GM19035 (cell line): ENCODE measurements around the gene EIF4G1.

Experiments
- ATAC-seq: cut with Tn5 transposase; IDR thresholded peaks from one replicate; pipeline ENCODE4 v1.9.1; 2021; ENCODE audit not compliant: unreplicated experiment

Gene EIF4G1

DNA sequence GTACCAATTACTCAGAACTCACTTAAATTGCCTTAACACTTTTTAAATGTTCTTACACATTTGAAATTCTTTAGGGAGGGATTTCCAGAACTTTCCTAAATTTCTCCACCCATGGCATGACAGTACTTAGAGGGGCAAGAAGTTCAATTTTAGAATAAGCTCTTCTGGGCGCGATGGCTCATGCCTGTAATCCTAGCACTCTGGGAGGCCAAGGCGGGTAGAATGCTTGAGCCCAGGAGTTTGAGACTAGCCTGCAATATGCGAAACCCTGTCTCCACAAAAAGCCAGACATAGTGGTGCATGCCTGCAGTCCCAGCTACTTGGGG lies 33.6 kb downstream of the EIF4G1 start:
- no peak for ATAC-seq

DNA sequence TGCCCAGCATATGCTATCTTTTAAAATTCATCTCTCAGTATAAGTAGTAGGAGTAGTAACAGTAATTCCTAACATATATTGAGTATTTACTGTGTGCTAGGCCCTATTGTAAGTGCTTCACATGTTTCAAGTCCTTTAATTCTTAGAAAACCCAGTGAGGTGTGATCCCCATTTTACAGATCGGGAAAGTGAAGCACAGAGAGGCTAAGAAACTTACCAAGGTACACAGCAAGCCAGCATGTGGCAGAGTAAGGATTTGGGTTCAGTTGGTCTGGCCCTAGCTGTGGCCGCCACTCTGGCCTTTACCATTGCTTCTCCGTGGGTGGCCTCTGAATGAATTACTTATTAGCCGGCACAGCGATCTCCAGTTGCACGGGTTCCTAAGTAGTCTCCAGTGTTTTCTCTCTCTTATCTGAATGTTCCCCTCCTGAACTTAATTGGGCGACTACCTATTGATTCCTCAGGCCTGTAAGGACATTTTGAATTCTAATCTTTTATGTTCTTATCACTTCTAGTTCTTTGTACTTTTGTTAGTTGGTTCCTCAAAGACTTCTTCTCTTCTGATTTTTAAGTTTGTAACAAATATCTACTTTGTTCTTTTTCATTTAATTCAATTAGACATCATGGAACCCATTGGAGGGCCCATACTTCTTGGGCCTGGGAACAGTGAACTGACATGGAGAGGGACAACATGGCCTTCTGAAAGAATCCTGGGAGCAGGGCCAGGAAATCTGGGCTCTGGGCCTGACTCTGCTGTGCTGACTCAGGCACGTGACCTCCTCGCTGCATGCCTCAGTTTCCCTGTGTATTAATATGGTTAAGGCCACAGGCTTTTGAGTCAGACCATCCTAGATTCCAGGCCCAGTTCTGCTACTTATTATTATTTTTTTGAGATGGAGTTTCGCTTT lies 35.4 kb downstream of the EIF4G1 start:
- no peak for ATAC-seq

DNA sequence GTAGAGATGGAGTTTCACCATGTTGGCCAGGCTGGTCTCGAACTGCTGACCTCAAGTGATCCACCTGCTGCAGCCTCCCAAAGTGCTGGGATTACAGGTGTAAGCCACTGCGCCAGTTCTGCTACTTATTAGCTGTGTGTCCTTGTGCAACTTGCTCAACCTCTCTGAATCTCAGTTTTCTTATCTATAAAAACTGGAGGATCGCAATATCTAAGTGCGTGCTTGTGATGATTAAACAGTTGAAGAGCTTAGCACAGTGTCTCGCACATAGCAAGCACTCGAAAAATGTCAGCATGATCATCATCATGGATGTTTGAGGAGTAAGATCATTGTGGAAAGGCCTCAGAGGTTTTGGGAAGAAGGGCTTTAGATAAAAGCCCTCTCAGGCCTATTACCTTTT lies 36.2 kb downstream of the EIF4G1 start:
- ATAC-seq = no peak

DNA sequence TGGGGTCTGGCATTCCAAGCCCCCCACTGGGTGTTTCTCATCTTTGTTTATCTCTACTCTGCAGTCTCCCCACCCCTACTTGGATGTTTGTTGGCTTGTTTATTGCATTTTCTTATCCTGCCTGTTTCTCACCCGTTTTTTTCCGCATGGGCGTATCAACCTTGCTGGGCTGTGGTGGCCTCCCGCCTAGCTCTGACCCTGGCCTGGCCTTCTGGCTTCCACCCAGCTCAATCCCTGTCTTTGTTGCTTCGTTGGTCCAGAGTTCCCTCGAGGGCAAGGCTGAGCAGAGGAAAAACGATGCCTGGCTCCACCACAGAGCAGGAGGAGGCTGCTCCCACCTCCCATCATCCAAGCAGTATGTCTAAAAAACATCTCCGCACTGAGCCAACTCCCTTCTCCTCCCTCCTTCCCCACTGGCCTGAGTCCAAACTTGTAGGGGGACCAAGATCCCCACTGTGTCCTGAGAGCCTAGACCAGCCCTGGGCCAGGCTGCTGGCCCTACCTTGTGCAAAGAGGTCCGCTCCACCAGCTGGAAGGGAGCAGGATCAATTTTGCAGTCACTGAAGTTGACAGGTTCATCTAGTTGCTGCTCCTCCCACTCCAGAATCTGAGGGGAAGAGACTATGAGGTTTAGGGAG lies 37.2 kb downstream of the EIF4G1 start:
- ATAC-seq = no peak

DNA sequence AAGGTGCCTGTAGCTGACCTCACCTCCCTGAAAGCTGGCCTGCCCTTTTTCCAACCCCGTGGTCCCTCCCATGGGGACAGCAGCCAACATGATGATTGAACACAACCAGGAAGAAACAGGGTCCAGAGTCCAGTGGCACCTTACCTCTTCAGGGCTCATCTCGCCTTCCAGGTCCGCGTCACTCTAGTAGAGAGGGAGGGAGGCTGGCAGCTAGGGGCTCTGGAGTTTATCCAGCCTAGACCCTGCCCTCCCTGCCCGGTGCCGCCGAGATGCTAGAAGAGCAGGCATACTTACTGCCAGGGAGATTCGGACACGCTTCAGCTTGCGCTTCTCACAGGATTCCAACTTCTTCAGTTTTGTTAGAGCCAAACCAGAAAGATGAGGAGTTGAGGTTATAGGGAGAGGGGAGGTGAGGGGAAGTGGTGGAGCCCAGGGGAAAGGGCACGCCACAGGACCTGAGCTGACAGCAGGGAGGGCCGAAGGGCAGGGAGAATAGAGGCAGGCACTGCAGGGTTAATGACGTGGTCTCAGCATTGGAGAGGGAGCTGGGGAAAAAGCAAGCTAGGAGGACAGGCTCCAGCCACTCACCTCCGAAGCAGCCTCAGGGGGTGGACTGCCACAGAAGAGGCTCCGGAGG lies 37.9 kb downstream of the EIF4G1 start:
- no peak for ATAC-seq

DNA sequence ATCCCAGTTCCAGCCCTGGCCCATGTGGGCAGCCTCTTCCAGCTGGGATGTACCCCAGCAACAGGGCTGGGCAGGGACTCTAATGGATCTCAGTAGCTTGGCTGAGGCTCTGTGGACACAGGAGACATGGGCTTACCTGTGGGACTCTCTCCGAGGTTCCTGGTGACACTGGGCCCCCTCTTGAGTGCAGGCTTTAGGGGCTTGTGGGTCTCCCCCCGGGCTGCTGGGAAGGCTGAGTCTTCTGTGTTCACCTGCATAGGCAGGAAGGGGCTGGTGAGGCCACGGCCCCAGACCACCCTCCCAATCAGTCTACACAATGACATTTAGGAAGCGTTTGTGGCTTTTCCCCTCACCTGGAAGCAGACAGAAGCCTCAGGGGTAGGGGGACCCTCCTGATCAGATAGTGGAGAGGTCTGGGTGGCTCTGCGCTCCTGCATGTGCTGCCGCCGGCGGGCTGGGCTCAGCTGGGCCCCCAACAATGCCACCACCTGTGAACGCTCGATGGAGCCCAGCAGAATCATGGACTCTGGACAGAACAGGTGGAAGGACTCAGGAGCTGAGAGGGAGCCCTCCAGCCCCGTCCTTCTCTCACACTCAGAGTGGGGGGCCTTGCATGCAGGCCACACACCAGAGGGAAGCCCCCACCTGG lies 38.6 kb downstream of the EIF4G1 start:
- no peak for ATAC-seq

DNA sequence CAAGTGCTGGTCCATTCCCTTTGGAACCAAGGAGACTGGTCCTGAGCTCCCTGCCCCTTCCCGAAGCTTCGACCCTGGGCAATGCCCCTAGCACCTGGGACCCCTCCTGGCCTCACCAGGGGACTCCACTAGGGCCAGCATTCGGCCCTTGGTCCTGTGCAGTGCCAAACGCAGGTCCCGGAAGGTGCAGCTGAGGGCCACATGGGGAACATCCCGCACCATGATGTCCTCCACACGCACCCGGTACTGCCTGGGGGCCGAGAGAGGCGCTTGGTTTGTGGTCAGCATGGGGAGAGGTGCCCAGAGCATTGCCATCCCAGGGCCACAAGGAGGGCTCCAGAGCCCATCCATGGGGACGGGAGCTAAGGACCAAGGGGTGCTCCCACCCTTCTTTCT lies 39.1 kb downstream of the EIF4G1 start:
- no peak for ATAC-seq

DNA sequence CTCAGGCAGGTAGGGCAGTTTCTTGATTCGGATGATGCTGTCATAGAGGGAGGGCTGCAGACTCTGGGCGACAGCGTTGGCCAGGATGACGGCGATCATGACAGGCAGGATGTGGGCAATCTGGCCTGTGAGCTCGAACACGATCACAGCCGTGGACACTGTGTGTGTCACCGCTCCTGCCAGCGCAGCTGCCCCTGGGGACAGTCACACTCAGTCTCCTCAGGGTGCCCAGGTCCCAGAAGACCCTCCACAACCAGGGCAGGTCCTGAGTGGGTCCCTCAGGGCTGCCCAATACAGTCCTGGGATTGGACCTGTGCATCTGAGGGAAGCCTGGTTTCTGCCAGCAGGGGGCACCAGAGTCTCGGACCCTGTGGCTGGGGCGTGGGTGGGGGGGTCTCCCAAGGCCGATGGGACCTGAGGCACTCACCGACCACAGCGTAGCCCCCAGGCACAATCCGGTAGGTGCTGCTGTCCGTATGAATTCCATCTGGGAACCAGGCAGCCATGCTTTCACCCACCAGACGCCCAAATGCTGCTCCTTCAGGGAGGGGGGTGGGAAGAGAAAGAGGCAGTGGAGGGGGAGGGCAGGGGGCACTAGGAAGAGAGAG lies 39.8 kb downstream of the EIF4G1 start:
- ATAC-seq = no peak

DNA sequence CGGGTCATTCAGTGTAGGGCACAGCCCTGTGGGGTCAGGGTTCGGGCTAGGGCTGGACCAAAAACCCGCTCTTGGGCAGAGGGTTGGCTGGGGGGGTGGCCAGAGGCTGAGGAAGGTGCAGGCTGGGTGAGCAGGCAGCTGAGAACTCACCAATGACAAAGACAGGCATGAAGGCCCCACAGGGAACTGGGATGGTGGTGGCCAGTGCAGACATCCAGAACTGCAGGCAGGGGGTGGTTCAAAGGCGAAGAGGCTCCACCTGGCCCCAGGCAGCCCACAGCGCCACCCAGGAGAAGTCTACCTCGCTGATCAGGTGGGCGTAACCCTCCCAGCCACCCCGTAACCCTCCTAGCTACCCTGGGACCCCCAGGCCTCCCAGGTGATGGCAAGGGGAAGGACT lies 40.3 kb downstream of the EIF4G1 start:
- ATAC-seq = no peak

DNA sequence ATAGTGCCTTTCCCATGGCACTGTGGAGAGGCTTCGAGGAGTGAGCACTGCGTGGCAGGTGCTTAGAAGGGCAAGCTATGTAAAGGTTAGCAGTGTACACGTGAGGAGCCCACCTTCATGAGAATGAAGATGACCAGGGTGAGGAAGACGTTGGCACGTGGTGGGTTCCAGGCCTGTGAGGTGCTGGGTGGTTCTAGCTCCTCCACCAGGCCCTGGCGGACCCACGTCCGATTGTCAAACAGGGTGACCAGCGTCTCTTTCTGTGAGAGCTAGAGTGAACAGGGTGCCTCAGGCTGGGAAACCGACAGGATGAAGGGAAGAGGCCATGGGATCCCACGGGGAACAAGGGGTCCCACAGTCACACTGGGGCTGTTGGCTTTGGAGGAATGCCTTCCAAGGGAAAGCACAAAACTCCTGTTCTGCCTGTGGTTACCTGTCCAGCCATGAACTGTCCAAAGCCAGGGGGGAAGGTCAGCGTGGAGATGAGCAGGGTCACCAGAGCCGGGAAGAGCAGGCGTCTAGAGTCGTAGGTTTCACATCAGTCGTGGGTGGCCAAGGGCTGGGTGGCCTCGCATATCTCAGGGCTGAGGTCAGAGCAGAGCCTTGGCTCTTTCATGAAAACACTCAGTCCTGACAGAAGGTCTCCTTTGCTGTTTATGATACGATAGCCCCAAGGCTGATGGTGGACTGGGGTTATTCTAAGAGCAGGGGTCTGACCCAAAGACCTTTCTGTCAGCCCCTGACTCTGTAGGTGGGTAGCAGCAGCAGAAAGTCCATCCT lies 41.0 kb downstream of the EIF4G1 start:
- ATAC-seq = no peak

DNA sequence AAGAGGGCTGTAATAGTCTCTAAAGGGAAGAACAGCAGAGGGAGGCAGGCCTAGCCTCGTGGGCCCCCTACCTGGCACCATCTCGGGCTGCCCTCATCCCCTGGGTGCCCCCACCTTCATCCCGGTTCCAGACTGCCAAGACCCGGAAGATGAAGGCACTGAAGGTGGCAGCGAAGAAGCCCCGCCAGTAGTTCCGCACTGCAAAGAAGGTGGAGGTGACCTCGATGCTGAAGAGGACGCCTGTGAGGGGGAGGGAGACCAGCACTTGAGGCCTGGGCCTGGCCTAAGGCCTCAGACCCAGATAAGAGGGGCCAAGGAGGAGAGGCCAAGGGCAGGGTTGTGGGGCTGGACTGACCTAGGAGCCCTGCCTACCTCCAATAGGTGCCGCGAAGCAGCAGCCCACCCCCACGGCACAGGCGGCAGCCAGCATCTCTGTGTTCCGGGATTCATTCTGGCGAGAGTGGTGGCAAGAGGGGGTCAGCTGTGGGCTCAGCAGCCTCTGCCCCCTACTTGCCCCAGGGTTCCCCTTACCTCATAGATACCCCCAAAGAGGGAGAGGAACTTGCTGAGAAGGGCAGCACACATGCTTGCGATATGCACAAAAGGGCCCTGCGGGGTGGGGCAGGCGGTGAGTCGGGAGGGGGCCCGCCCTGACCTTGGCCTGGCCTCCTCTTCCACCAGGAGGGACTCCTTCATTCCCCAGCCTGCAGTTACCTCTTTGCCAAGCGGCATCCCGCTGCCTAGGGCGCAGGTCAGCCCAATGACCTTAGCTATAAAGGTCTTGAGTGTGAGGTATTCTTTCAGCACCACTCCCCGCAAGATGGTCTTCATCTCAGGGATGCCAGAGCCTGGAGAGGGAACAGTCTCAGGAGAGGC lies 43.1 kb downstream of the EIF4G1 start:
- ATAC-seq = no peak

DNA sequence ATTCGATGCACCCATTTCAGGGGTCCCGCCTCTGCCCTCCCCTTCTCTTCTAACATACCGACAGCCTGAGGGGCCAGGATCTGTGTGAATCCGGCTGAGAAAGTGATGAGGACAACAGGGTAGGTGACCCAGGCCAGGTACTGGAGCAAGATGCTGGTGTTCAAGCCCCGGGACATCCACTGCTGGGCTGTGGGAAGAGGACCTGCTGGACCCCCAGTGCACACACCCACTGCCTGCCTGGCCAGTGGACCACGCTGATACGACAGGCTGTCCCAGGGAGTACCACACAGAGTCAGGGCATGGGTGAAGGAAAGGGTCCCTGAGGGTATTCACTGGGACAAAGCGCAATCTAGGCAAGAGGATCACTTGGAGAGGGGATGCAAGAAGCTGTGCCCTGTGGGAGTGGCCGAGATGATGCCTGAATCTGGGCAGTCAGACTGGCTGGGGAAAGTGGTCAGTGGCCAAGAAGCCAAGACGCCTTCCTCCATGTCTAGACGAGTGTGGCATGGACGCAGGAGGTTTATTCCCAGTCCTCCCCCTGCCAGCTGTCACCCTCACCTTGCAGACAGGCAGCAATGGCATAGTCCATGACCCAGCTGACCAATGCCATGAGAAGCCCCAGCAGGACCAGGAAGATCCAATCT lies 43.8 kb downstream of the EIF4G1 start:
- no peak for ATAC-seq

DNA sequence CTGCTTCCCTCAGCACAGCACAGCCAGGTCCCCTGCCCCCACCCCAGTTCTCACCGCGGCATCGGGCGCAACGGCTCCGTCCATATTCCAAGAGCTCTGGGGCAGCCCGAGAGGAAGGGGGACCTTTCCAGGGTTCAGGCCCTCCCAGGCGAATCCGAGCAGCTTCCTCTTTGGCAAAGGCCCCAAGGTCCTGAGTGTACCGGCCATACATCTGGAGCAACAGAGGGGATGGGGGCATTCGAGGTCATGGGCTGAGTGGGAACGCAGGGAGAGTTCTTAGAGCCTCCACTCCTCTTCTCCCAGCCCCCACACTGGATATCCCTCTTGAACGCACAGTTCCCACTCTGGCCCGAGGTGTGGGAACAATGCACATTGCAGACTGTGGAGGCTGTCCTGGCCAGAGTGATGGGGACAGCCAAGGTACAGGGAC lies 44.5 kb downstream of the EIF4G1 start:
- ATAC-seq = no peak

DNA sequence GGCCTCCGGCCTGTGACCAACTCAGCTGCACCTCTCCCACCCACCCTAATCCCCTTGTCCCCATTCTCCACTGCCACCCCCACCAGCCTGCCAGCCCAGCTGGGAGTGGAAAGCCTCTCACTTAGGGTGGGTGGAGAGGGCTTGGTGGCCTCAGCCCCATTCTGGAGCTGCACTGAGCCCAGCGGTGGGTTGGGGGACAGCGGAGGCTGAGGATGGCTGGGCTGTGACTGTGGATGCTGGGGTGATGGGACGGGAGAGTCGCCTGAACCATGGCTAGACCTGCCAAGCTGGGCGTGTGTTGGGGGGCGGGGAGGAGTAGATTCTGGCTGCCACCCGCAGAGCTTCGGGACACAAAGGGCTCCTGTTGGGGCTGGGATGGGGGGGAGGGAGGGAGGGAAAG lies 45.2 kb downstream of the EIF4G1 start:
- ATAC-seq = no peak

DNA sequence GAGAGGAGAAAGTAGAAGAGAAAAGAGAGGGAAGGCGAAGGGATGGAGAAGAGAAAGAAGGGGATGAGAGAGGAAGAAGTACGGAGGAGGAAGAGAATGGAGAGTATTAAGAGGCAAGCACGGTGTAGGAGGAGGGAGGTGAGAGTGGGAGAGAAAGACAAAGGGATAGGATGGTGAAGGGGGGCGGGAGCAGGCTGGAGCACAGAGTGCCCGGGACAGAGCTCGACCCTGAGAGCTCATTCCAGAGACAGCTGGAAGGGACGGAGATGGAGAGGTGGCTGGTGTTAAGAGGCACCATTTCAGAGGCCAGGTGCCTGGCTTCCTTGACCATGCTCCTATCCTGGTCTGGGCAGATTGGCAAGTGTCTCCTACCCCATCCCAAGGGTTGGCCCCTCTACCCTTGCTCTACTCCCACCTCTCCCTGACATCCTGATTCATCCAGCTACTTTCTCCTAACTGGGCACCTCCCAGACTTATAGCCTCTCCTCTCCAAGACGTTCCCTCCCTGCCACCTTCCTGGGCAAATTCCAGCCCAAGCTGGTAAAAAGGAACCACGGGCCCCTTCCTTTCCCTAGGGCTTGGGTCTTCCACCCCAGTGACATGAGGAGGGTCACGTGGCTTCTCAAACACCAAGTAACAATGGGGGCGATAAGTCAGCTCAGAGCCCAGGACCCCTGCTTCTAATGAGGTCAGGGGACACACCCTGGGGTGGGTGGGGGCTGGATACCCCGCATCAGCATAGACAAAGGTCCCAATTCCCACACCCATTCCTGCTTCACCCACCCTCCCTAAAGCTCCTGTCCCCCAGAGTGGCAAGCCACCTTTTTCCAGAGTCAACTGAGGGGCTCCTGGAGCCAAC lies 45.9 kb downstream of the EIF4G1 start:
- ATAC-seq = no peak

DNA sequence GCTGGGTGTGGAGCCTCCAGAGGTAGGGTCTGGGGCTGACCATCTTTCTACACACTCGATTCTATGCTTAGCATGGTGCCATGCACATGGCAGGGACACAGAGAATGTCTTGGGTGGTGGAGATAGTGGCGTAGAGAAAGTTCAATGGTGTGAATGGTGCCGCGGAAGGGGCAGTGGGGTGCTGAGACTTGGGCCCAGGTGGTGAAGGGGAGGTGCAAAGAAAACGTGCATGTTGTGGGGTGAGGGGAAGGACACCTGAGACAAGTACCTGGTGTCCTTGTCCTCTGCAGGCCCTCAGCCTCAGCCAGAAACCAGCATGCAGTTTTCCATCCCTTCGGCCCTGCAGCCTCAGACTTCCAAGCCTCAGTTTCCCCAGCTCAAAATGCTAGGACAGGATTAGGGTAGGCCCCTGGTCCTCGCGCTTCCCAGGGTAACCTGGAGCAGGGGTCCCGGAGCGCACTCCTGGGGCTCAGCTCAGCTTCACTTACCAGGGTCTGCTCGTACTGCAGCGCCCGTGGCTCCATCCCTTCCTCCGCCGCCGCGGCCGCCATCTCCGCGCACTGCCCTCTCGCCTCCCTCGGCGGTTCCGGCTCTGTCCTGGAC lies 46.6 kb downstream of the EIF4G1 start:
- peak; percentile 8 for ATAC-seq

DNA sequence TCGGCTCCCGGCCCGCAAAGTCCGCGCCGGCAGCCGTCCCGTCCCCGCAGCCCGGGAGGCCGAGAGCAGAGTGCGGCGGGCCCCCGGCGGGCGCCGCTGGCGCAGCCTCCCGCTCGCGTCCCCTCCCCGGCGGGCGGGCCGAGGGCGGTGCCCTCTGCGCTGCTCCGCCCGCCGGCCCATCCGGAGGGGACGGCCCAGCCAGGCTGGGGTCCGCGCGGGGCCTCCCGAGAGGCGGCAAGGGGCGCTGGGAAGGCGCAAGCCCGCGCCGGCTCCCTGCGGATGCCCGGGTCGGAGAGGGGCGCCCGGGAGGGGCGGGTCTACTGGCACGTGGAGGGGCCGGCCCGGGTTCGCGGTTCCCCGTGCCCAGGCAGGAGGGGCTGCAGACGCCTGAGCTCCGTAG lies 47.1 kb downstream of the EIF4G1 start, which contains the start of the genes CLCN2 and POLR2H:
TSS of gene CLCN2 (minus strand) at position 74 of the 400 bp plus-strand sequence. CDS start 126 bp downstream, outside the sequence.
TSS of gene POLR2H (plus strand) at position 179 of the 400 bp plus-strand sequence. CDS start 1,783 bp downstream, outside the sequence.
- ATAC-seq = peak; percentile 32
